Liver (tissue), 9 donors: ENCODE results near the gene PDE9A. TPM values are rescaled to one million over a fixed set of nuclear protein-coding genes. Genes with fewer than 3 reads are reported as not detected.

Source experiments
- DNase-seq: peaks from one replicate; pipeline ENCODE4 v3.0.0-alpha.2; 2017; ENCODE audit warnings: low spot score
- H3K27ac ChIP-seq, 2 donors: one replicate each; pipeline ENCODE4 v1.7.0; 2013; ENCODE audit warnings: inconsistent platforms in 2 of 2, low read length in 2 of 2, control low read depth in 1 of 2, low read depth in 1 of 2, mild to moderate bottlenecking in 1 of 2
- H3K27me3 ChIP-seq, 4 donors: one replicate each; pipeline versions ENCODE4 v1.6.1 to v1.7.0; 2013; ENCODE audit warnings: low read length in 3 of 4, inconsistent platforms in 1 of 4, mild to moderate bottlenecking in 1 of 4, moderate library complexity in 1 of 4; ENCODE audit not compliant: control insufficient read depth in 4 of 4, insufficient read depth in 4 of 4
- H3K36me3 ChIP-seq, 4 donors: one replicate each; pipeline versions ENCODE4 v1.6.1 to v1.7.0; 2013; ENCODE audit warnings: low read length in 3 of 4, mild to moderate bottlenecking in 3 of 4, low read depth in 1 of 4, moderate library complexity in 1 of 4; ENCODE audit not compliant: control insufficient read depth in 4 of 4, insufficient read depth in 3 of 4
- H3K4me1 ChIP-seq, 4 donors: one replicate each; pipeline versions ENCODE4 v1.6.1 to v1.7.0; 2013; ENCODE audit warnings: low read length in 3 of 4, mild to moderate bottlenecking in 3 of 4, moderate library complexity in 1 of 4; ENCODE audit not compliant: control insufficient read depth in 4 of 4, insufficient read depth in 4 of 4
- H3K4me3 ChIP-seq, 3 donors: one replicate each; pipeline versions ENCODE4 v1.6.1 to v1.7.0; 2013; ENCODE audit warnings: low read length in 3 of 3, control low read depth in 1 of 3, low read depth in 1 of 3, mild to moderate bottlenecking in 1 of 3
- H3K9ac ChIP-seq, 2 donors: one replicate each; pipeline ENCODE4 v1.7.0; 2013; ENCODE audit warnings: low read length in 2 of 2, mild to moderate bottlenecking in 2 of 2, moderate library complexity in 2 of 2, control low read depth in 1 of 2, low read depth in 1 of 2
- H3K9me3 ChIP-seq, 4 donors: one replicate each; pipeline versions ENCODE4 v1.6.1 to v1.7.0; 2013; ENCODE audit warnings: low read length in 3 of 4; ENCODE audit not compliant: control insufficient read depth in 4 of 4
- ATF3 ChIP-seq: IDR thresholded peaks from 2 replicates; pipeline ENCODE4 v1.6.1; 2016; ENCODE audit warnings: antibody characterized with exemption
- CTCF ChIP-seq: fragments of 150-350 bp; IDR thresholded peaks from 2 replicates; pipeline ENCODE4 v1.5.1; 2017; ENCODE audit warnings: improper control_type of control experiment, low read depth, low read length; ENCODE audit not compliant: missing input control
- EGR1 ChIP-seq, 2 donors: IDR thresholded peaks; 2 replicates each; pipeline ENCODE4 v1.6.1; 2016 to 2018; ENCODE audit warnings: antibody characterized with exemption in 2 of 2, low read depth in 2 of 2
- FOXA1 ChIP-seq: IDR thresholded peaks from 2 replicates; pipeline ENCODE4 v1.6.1; 2016; ENCODE audit warnings: antibody characterized with exemption
- GABPA ChIP-seq, 2 donors: IDR thresholded peaks in 1 of 2; conservative IDR thresholded peaks in 1 of 2; 2 replicates each; pipeline ENCODE4 v1.6.1; 2016; ENCODE audit warnings: antibody characterized with exemption in 2 of 2, mild to moderate bottlenecking in 1 of 2, moderate library complexity in 1 of 2
- MAX ChIP-seq: IDR thresholded peaks from 2 replicates; pipeline ENCODE4 v1.6.1; 2016; ENCODE audit warnings: antibody characterized with exemption
- NR2F2 ChIP-seq: IDR thresholded peaks from 2 replicates; pipeline ENCODE4 v1.6.1; 2016; ENCODE audit warnings: antibody characterized with exemption
- RXRA ChIP-seq, 2 donors: IDR thresholded peaks; 2 replicates each; pipeline ENCODE4 v1.6.1; 2017 to 2018; ENCODE audit warnings: antibody characterized with exemption in 2 of 2, mild to moderate bottlenecking in 1 of 2
- TAF1 ChIP-seq: conservative IDR thresholded peaks from 2 replicates; pipeline ENCODE4 v1.6.1; 2016; ENCODE audit warnings: antibody characterized with exemption, mild to moderate bottlenecking
- YY1 ChIP-seq: IDR thresholded peaks from 2 replicates; pipeline ENCODE4 v1.6.1; 2016; ENCODE audit warnings: antibody characterized with exemption, mild to moderate bottlenecking
- WGBS: extraction: QIAGEN DNeasy Blood & Tissue Kit; methylation state at CpG from one replicate; pipeline ENCODE4 v1.1.7; 2013; 5-methylcytosine and 5-hydroxymethylcytosine counted together
- polyA plus RNA-seq, 2 donors: library from polyadenylated mRNA; stranded (reverse) in 1 of 2; unstranded in 1 of 2; fragments of 200-250 nt in 1 of 2; fragments of >200 nt in 1 of 2; fragmentation: Nextera tagmentation in 1 of 2; extraction: Ambion mirVana in 1 of 2; gene quantifications; one replicate each; pipeline versions ENCODE4 v1.2.1 to v1.2.3, GENCODE V29; 2013 to 2015
- total RNA-seq, 2 donors: library from RNA; depleted of rRNA; stranded (reverse); fragments of >200 nt; gene quantifications; one replicate each; pipeline ENCODE4 v1.2.3, GENCODE V29; 2014
- TF ChIP-seq, protein P1 (sequence below): IDR thresholded peaks from 2 replicates; pipeline ENCODE4 v1.6.1; 2016; ENCODE audit warnings: antibody characterized with exemption, mild to moderate bottlenecking
- donor health status: healthy.
- donor health status: healthy.
- donor health status: healthy.
- donor health status: healthy.
- donor health status: healthy.

PDE9A gene
- total and polyA plus RNA-seq, 4 donors: 1.5 to 4.2 (median 2.7) TPM

- TF ChIP-seq YY1 (no peak), NR2F2 (no peak)
Measured at GRCh38 chr21:42608446-42608845, 45.0 kb upstream of the PDE9A start (continued).

GRCh38 chr21:42609811-42610210 is 43.6 kb upstream of the PDE9A start:
- Histone ChIP-seq H3K9ac (no peak overlapping the region), H3K27ac (no peak overlapping the region), H3K4me1 (peaks cover 0 to 5% (median 1%) of the 10 kb centered on the region in 4 donors), H3K27me3 (no peaks in the 10 kb centered on the region), H3K9me3 (peaks cover 0 to 8% (median 3%) of the 10 kb centered on the region in 4 donors), H3K4me3 (no peak overlapping the region), H3K36me3 (no peaks in the 10 kb centered on the region)
- no peak for DNase-seq
- TF ChIP-seq RXRA (IDR thresholded peaks at IDR 0.05) (no peak), NR2F2 (no peak), GABPA (IDR thresholded peaks at IDR 0.05 in 1 of 2, conservative IDR thresholded peaks at IDR 0.05 in 1 of 2) (no peak), YY1 (no peak), MAX (no peak), ATF3 (no peak)
- TF ChIP-seq, protein P1, sequence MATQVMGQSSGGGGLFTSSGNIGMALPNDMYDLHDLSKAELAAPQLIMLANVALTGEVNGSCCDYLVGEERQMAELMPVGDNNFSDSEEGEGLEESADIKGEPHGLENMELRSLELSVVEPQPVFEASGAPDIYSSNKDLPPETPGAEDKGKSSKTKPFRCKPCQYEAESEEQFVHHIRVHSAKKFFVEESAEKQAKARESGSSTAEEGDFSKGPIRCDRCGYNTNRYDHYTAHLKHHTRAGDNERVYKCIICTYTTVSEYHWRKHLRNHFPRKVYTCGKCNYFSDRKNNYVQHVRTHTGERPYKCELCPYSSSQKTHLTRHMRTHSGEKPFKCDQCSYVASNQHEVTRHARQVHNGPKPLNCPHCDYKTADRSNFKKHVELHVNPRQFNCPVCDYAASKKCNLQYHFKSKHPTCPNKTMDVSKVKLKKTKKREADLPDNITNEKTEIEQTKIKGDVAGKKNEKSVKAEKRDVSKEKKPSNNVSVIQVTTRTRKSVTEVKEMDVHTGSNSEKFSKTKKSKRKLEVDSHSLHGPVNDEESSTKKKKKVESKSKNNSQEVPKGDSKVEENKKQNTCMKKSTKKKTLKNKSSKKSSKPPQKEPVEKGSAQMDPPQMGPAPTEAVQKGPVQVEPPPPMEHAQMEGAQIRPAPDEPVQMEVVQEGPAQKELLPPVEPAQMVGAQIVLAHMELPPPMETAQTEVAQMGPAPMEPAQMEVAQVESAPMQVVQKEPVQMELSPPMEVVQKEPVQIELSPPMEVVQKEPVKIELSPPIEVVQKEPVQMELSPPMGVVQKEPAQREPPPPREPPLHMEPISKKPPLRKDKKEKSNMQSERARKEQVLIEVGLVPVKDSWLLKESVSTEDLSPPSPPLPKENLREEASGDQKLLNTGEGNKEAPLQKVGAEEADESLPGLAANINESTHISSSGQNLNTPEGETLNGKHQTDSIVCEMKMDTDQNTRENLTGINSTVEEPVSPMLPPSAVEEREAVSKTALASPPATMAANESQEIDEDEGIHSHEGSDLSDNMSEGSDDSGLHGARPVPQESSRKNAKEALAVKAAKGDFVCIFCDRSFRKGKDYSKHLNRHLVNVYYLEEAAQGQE: no peak
- 100% methylated on average over 2 of the region's 2 CpGs for WGBS

DNA sequence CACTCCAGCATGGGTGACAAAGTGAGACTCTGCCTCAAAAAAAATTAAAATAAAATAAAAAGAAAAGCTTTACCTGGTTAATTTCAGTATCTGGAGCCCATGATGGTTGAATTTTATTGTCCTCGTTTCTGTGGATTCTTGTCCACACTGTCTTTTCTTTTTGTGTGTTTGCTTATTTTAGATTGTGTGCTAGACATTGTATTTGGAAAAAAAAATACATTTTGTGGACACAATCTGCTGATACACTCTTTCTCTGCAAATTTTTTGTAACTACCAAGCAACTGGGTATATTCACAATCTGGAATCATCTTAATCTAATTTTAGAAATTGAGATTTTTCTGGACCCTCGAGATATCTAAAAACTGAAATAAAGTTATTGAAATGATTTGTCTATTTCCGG is 41.6 kb upstream of the PDE9A start:
- Histone ChIP-seq H3K9me3 (no peaks in the 10 kb centered on the region), H3K27me3 (no peaks in the 10 kb centered on the region), H3K4me1 (peaks cover 0 to 12% (median 3%) of the 10 kb centered on the region in 4 donors), H3K4me3 (no peak overlapping the region), H3K36me3 (no peaks in the 10 kb centered on the region), H3K9ac (no peak overlapping the region), H3K27ac (no peak overlapping the region)
- DNase-seq: no peak
- TF ChIP-seq FOXA1 (no peak), CTCF (no peak), TAF1 (no peak)
- 95% methylated on average over 3 of the region's 3 CpGs for WGBS

- no peaks in the 10 kb centered on the region for H3K9me3 ChIP-seq
- no peak for DNase-seq
- H3K27me3 ChIP-seq: no peaks in the 10 kb centered on the region
- H3K4me1 ChIP-seq: peaks cover 0 to 12% (median 3%) of the 10 kb centered on the region in 4 donors
- WGBS: 93% methylated on average over 1 of the region's 1 CpG
- H3K36me3 ChIP-seq: no peaks in the 10 kb centered on the region
- no peak overlapping the region for H3K9ac ChIP-seq
- H3K4me3 ChIP-seq: no peak overlapping the region
- H3K27ac ChIP-seq: no peak overlapping the region
- TF ChIP-seq EGR1 (IDR thresholded peaks at IDR 0.05; ENCODE audit: low read depth in 2 of 2): no peak
Measured at GRCh38 chr21:42612390-42612789, 41.0 kb upstream of the PDE9A start.
